ENCODE measurements around the gene NXF1.
"Not testable (repeated sequence)": the region's sequence is repeated elsewhere in the genome, so short reads cannot be mapped to it uniquely, and the experiment has no call there.

Gene NXF1

DNA sequence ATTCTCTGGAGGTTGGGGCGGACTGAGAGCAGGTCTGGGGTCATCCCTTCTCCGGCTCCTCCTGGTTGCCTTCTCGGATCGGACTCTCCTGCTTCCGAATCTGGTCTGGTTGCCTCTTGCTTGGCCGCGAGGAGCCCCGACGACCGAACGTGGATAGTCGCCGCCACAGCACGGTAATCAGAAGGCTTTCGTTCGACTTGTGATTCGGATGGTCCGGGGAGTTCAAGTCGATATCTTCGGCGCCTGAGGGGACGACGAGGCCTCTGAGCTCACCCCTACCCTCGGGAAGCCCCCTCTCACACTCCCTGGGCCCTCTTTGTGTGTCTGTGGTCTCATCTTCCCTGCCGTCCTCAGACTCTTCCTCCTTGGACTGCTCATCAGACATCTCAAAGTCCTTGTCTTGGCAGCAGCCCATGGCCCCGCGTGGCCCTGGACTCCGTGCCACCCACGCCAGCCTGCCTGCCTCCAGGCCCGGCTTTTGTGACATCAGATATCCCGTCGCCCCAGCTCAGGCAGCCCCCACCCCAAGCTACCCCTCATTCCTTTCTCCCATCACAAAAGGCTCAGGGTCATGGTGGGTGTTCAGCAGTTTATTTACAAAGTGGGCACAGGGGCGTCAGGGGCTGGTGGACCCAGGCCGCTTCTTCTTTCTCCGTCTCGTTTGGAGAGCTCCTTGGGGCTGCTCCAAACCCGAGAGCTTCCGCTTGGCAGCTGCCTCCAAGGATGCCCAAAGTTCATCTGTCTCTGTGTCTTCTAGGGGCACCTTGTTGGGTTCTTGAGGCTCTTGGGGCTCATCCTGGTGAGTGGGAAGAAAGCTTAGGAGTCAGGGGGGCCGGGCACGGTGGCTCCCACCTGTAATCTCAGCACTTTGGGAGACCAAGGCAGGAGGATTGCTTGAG, 27.3 kb upstream of the NXF1 start, which contains the start of gene TEX54:
TSS of gene TEX54 (minus strand) at position 506 of the 899 bp plus-strand sequence.
- DNase-seq (ENCODE audit: low read depth) = no peak

DNA sequence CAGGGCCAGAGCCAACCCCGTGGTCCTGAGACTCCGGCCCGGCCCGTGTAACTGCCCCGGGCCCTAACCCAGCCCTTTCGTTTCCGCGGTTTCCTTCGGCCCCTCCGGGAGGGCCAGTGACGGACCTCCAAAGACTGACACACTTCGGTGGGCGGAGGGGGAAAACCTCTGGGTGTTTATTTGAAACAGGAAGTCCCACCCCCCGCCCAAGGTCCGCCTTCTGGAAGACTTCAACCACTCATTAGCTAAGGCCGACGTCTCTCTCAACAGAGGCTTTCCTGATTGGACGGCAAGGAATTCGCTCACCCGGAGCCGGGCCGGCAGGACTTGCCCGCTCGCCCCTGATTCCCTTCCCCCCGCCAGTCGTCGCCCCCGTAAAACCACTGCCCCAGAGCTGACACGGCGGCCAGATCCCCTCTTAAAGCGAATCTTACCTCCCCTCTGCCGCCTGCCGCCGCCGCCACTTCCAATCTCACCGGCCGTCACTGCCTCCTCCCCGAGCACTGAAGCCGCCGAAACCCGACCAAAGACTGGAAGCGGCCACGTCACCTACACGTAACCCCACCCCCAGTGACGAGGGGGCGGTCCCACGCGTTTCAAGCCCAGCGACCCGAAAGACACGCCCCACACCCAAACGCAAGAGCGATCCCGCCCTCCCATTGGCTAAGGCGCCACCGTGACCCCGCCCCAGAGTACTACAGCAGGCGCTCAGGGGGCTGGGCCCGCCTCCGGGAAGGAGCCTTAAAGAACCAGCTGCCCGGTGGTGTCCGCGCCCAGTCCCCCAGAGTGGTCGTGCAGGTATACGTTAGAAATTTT, 26.5 kb upstream of the NXF1 start, which contains the start of gene STX5:
TSS of gene STX5 (minus strand) at position 532 of the 816 bp plus-strand sequence. CDS start 808 bp downstream, outside the sequence.
- DNase-seq (ENCODE audit: low read depth) = peak; percentile 99

DNA sequence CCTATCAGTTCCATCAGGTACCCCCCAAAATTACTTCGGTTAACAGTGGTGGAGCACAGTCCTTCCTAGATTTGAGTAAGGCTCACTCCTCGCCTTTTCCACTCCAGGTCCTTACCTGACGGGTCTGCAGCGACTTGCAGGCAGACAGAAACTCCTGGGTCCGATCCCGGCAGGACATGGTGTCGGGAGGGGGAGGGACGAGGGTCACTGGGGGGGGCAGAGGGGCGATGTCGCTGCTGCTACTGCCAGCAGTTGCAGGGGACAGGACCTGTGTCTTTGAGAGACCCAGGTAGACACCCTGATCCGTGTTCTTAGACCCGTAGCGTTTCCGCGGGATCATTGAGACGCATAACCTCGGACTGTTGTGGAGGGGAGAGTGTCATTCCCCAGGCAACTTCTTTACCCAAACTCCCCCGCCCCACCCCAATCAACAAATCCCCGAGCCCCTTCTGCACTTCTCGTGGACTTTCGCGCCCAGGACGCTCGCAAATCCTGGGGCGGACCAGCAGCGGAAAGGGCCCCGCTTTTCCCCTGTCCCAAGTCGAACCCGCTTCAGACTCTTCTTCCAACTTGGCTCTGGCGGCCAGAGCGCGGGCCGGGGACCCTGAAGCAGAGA, 25.8 kb upstream of the NXF1 start:
- DNase-seq (ENCODE audit: low read depth) = no peak

DNA sequence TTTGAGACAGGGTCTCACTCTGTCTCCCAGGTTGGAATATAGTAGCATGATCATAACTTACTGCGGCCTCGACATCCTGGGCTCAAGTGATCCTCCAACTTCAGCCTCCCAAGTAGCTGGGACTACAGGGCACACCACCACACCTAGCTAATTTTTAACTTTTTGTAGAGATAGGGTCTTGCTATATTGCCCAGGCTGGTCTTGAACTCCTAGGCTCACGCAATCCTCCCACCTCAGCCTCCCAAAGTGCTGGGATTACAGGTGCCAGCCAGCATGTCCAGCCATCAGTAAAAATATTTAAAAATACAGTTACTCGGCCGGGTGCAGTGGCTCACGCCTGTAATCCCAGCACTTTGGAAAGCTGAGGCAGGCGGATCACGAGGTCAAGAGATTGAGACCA, 22.9 kb upstream of the NXF1 start:
- DNase-seq (ENCODE audit: low read depth) = not testable (repeated sequence)

DNA sequence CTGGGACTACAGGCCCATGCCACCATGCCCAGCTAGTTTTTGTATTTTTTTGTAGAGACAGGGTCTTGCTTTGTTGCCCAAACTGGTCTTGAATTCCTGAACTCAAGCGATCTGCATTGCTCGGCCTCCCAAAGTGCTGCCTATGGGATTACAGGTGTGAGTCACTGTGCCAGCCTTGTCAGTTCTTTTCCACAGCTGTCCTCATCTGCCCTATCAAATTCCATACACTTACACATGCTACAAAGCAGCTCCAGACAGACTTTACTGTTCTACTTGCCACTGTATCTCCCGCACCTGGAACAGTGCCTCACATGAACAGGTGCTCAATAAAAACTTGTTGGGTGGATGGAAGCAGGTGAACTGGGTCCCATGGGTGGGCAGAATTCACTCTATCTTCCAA, 18.4 kb upstream of the NXF1 start:
- no peak for DNase-seq (ENCODE audit: low read depth)

DNA sequence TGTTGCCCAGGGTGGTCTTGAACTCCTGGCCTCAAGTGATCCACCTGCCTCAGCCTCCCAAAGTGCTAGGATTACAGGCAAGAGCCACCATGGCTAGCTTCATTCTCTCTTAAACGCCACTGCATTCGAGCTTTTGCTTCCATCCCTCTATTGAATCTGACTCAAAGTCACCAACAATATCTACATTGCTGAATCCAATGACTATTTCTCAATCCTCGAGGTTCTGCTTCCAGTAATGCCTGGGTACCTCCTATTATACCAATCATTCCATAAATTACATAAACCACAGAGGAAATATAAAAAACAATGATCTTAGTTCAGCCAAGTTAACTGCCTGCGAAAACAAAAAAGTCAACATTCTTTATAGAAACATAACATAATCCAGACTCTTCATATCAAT, 11.9 kb upstream of the NXF1 start:
- DNase-seq (ENCODE audit: low read depth) = no peak

DNA sequence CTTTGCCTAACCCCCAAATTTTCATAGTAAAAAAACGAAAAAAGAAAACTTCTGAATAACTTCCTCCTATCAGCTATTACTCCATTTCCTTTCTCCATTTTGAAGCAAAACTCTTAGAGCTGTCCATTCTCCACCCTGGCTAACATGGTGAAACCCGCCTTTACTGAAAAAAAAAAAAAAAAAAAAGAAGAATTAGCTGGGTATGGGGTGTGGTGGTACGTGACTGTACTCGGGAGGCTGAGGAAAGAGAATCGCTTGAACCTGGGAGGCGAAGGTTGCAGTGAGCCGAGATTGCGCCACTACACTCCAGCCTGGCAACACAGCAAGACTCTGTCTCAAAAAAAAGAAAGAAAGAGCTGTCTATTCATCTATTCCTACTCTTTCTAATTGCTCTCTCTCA, 11.3 kb upstream of the NXF1 start:
- no peak for DNase-seq (ENCODE audit: low read depth)

DNA sequence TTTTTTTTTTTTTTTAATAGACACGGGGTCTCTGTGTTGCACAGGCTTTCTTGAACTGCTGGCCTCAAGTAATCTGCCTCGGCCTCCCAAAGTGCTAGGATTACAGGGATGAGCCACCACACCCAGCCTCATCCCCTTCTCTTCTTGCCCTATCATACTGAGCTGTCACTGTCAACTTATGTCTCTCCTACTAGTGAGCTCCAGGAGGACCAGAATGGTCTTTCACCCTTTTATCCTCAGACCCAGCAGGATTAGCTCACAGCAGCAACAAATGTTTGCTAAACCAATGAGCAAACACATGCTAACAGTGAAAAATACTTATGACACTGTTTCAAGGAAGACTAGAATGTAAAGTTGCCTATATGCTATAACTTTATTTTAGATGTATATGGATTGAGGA, 6.4 kb upstream of the NXF1 start:
- no peak for DNase-seq (ENCODE audit: low read depth)

DNA sequence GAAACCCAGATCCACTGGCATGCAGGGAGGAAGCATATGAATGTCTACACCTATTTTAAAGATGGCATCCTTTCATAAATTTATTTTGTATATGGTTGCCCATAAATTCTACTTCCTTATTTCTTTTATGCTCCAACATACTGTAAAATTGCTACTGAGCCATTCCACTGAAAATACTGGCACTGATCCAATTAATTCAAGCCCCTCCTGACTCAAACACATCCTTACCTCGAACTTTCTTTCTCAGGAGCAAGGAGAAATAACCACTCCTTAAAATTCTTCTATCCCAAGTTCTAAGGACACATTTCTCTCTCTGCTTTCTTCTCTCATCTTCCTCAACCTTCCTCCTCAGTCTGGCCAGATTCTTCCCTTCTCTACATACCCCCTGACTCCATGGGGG, 5.5 kb upstream of the NXF1 start:
- DNase-seq (ENCODE audit: low read depth) = no peak

DNA sequence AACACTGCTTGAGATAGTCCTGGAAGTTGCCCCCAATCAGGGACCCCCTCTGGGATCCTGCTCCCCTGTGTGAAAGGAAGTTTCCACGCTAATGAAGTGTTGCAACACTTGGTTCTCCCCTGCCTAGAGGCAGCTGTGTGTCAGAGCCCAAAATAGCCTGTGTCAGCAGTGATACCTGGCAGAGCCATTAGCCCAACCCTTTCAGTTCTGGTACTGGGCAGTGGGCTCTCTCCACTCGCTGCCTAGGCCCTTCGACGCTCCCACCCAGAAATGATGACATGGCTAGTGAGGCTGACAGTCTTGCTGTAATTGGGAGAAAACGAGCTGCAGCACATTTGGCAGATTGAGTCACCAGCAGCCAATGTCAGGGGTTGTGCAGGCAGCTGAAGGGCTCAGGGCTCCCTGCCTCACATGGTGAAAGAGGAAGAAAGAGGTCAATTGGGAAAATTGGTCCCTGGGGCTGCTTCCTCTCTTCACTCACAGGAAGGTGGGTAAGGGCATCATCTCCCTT, 1.4 kb upstream of the NXF1 start:
- DNase-seq (ENCODE audit: low read depth) = no peak

DNA sequence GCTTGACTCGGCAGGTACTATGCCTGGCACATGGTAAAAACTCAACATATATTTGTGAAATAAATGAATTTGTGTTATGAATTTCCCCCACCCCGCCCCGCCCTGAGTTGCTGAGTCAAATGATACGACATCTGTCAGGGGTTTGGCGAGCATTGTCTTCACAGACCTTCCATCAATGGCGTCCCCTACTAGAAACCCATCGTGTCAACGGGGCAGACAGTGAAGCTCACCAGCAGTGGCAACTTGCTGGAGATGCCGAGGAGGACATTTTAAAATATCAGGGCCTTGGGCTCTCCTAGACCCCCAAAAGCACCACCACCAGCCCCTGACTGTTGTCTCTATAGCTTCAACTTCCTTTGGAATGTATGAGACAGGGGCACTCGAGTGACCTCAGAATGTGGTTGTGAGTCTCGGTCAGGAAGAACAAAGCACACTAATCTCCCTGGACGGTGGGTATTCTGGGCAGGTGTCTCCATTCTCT, 761 bp upstream of the NXF1 start:
- no peak for DNase-seq (ENCODE audit: low read depth)

DNA sequence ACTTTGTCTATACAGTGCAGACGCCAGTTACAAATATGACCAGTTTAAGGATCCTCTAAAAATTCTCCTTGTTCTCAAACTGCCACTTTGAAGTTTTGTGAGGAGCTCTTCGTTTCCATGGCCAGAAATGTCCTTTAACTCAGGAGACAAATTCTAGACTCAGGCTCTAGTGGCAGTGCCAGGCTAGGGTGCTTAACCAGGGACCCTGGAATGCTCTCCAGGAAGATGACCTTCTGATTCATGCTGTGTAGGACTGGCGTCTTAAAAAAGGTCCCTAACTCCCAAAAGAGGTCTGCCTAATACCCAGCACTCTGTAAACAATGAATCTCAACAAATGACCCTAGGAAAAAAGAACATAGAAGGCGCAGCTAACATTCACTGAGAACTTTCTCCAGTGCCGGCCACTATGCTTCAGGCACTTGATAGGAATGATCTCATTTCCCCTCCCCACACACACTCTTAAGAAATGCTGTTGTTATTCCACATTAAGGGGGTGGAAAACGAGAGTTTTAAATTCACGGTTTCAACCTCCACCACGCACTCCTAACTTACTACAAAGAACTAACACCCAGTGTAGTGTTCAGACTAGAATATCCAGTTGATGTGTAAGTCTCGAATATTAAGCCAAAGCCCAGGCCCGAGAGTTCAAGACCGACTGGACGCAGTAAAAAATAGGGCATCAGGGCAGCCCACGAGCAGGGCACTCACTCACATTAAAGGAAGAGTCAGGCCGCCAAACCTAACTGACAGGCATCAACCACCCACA, 747 bp downstream of the NXF1 start:
- no peak for DNase-seq (ENCODE audit: low read depth)

DNA sequence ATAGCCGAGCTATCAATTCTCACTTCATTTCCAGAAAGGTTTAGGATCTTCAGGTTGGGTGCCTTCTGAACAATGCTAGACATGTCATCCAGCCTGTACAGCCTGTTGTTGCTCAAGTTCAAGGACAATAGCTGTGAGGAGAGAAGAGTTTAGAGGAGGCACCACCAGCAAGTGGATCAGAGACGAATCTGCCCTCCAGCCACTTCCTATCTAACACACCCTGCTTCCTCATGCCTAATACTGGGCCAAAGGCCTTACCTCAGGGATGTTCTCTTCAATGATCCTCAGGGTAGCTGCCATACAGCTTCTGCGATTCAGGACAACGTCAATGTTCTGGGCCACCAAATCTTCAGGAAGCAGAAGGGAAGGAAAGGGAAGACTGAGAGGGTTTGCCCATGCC, 4.2 kb downstream of the NXF1 start:
- no peak for DNase-seq (ENCODE audit: low read depth)

DNA sequence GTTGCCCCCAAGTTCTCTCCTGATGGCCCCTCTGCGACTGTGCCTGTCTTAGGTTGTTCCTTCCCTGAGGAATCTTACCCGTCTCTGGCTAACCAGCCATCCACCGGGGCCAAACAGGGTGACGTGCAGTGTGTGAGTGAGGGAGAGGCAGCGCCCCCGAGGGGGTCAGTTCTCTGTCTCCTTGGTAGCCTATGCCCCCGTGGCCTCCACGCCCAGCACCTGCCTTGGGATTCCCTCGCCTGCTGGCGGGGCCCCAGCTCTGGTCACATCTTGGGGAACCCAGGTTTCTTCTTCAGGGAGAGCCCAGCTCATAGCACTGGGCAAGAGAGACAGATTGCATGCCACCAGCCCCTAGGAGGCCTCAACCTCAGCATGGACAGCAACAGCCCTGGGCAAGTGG, 5.8 kb downstream of the NXF1 start:
- DNase-seq (ENCODE audit: low read depth) = no peak

DNA sequence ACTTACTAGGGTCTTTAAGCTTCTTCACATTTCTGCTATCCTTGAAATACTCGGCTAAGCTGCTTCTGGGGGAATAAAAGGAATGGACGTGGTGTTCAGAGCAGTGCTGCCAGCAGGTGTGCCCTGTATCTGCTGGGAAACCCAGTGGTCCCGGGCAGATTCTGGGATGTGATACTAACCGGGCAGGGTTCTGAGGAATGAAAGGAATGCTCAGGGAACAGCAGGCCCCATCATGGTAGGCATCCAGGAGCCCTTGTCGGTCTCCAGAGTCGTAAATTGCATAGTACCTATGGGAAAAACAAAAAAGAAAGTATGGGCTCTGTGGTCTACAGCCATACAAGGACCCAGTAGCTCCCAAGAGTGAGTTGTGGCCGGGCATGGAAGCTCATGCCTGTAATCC, 9.0 kb downstream of the NXF1 start:
- no peak for DNase-seq (ENCODE audit: low read depth)

DNA sequence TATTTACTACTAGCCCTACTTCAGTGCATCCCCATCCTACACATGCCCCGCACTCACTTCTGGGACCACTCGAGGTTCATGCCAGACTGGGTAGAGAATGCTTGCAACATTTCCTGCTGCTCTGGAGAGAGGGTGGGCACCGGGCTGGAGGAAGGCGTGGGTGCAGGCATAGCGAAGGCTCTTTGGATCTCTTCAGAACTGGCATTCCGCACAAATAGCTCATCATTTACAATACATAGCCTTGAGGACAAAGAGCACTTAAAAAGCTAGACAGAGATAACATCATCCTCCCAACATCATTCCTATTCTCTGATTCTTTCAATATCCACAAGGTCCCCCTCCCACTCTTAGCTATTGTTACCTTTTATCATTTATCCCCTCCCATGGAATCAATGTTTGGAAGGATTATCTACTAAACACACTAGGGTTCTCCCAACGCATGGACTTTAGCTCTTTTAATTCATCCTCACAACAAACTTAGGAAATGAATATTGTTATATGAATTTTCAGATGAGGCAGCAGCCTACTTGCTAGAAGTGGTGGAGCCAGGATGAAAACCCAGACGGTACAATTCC, 11.0 kb downstream of the NXF1 start:
- DNase-seq (ENCODE audit: low read depth) = no peak

DNA sequence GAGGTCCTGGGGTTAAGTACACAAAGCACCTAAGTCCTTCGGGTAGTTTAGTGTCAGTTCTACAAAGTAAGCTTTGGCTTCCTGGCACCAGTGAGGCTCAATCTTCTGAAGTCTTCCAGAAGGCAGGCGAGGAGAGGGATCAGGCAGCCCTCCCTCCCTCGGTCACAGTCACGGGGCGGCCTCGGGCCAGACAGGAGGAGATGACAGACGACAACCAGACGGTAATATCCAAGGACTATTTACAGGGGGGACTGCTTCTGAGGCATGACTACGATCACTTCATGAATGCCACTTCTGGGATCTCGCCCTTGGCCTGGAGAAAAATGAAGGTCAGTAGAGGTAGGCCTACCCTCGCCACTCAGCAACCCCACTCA, 13.1 kb downstream of the NXF1 start:
- no peak for DNase-seq (ENCODE audit: low read depth)

DNA sequence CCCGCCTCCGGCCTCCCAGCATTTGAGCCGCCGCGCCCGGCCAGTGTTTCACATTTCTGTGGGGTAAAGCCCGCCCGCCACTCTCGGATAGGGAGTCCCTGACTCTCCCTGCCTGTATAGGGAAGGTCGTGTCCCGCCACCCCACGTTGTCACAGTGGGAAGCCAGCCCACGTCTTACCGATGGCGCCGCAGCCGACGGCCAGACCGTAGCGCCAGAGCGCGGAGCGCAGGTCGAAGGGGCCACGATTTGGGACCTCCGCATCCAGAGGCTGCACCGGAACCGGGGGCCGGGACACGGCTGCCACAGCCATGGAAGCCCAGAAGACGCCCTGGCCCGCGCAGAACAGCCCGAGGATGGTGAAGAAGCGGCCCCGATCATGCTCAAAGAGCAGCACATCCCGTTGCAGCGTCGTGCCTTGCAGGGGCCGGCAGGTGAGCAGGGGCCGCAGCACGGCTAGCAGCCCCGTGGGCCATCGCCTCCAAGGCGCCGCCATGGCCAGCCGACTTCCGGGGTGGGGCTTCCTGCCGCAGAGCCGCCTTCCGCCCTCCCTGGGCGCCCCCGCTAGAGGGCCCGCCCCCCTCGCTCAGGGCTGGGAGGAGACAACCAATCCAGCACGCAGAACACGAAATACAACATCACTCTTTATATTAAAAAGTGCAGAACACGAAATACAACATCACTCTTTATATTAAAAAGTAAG, 13.6 kb downstream of the NXF1 start, which contains the start of gene TMEM223:
TSS of gene TMEM223 (minus strand) at position 506 of the 701 bp plus-strand sequence. CDS start at position 494, 12 bp downstream.
- peak; percentile 88 for DNase-seq (ENCODE audit: low read depth)

DNA sequence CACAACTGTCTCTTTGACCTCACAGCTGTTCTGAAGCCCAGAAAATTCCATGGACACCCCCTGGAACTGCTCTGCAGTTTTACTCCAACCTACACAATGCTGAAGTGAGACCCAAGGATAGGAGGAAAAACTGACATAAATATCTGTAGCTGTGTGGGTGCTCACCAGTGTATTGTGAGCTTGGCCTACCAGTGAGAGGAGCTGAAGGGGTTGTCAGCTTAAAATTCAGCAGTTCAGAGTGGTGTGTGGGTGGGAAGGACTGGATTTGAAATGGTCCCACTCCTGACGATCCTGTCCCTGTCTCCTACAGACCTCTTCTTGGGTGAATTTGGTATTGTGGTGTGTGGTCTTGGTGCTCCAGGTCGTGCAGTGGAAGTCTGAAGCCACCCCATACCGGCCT, 15.7 kb downstream of the NXF1 start:
- no peak for DNase-seq (ENCODE audit: low read depth)

DNA sequence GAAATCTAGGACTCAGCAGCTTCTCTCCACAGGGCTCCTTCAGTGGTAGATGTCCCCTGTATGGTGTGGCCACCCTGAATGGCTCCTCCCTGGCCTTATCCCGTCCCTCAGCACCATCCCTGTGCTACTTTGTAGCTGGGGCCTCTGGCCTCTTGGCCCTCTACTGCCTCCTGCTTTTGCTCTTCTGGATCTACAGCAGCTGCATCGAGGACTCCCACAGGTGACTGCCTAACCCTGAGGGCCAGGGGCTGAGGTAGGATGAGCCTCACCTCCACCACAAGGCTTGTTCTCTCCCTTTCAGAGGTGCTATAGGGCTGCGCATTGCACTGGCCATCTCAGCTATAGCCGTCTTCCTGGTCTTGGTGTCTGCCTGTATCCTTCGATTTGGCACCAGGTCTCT, 16.2 kb downstream of the NXF1 start:
- DNase-seq (ENCODE audit: low read depth) = no peak

All from activated T-helper 1 cell treated with Interleukin-2 at 50 U/mL for 16 hours (primary cell).